ENCODE results near the gene PPIC.
"Not testable (repeated sequence)": the region's sequence is repeated elsewhere in the genome, so short reads cannot be mapped to it uniquely, and the experiment has no call there.

The PPIC gene

DNA sequence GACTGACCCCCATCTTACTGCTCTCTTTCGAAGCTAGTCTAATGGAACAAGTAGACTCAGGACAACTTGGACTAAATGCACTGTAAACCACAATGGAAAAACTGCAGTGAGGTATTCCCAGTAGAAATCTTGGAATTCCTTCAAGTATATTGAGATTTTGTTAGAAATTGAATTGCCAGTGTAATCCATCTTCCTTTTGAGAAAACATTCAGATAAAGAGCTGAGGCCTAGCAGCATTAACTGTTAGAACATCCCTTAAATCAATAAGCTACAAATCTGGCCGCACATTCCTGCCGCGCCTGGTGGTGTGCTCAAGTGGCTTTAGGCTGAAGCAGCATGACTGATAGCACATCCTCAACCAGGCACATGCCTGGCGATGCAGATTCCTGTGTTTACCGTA is 29.3 kb downstream of the PPIC start:
- DNase-seq = no peak

DNA sequence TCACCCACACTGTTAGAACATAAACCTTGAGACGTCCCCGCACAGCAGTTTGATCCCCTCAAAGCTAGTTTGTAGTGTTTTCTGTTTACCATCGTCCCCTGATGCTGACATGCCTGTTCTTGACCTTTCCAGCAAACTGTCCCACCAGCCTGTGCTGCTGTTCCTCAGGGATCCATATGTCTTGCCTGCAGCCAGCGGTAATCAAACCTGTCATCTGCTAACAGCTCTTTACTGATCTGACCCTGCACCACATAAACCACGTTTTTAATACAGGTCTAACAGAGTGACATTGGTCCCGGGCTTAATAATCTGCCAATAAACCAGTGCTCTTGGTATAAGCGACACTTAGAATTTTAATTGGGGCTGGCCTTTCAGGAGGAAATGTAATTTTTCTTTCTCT is 34.7 kb downstream of the PPIC start:
- peak; percentile 12 for DNase-seq

DNA sequence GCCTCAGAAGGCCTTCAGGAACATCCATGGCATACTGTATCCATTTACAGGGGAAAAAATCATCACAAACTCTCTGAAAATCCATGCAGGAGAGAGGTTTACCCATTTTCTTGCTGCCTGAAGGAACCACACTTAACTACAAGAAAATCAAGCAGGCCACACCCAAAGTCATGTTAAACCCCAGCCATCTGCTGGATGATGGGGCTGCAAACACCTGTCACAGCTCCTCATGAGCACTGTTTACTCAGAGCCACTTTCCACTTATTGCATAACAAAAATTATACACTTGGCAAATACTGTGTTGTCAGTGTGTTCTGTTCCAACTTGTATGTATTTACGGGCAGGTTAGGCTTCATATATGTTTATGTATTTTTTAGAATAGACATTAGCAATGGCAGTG is 35.8 kb downstream of the PPIC start:
- DNase-seq = peak; percentile 65

DNA sequence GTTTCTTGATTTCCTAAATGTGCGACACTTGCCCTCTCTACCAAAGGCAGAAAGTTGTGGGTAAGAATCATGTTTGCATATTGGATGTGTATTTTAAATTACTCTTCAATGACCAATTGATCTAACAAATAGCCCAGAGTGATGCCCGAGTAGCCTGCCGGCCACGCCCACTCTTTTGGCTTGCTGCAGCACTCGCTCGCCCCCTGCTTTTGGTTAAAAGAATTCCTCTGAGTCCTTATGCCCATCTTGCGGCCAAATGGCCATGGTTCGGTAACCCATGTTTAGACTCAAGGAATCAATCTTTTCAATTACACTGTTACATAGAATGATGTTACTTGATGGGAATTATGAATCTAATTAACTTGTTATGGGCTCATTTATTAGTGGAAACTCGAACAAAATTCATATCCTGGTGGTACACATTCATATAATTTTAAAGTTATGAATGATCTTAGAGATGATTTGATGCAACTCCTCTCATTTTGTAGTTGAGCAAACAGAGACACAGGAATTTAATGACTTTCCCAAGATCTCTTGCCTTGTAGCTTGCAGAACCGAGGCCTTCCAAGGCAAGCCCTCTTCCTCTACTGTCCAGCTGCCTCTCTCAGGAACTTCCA is 36.5 kb downstream of the PPIC start:
- DNase-seq = no peak

DNA sequence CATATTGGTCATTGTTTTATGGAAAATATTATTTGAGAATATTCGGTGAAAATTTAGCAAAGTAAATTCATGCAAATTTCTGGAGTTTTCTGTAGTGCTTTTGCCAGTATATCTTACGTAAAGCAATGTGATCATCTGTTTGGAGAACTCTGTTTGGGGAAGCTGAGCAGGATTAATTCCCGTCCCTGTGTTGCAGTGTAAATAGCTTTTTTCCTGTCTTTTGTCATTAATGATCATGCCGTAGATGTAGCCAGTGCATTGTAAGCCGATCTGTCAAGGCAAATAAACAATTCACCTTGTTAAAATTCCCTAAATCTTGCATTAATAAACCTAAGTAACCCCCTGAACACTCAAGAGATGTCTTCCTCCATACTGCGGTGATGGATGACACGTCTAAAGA is 39.2 kb downstream of the PPIC start:
- DNase-seq = no peak

DNA sequence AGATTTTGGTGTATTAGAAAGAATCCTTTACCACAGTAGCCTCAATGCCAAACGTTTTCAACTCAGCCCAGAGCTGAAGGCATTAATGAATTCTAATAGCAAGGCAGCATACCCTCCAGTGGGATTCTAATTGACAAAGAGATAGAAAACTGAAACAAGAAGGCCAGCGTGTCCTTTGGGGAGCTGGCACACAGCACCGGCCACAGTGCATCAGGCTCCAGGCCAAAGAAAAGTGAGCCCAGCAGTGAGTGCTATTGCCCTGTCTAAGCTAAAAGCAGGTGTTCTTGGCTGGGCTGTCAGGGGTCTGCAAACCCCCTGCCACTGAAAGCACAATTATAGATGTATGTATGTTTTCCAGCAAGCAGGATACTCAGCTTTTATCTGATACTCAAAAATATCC is 40.4 kb downstream of the PPIC start:
- no peak for DNase-seq

DNA sequence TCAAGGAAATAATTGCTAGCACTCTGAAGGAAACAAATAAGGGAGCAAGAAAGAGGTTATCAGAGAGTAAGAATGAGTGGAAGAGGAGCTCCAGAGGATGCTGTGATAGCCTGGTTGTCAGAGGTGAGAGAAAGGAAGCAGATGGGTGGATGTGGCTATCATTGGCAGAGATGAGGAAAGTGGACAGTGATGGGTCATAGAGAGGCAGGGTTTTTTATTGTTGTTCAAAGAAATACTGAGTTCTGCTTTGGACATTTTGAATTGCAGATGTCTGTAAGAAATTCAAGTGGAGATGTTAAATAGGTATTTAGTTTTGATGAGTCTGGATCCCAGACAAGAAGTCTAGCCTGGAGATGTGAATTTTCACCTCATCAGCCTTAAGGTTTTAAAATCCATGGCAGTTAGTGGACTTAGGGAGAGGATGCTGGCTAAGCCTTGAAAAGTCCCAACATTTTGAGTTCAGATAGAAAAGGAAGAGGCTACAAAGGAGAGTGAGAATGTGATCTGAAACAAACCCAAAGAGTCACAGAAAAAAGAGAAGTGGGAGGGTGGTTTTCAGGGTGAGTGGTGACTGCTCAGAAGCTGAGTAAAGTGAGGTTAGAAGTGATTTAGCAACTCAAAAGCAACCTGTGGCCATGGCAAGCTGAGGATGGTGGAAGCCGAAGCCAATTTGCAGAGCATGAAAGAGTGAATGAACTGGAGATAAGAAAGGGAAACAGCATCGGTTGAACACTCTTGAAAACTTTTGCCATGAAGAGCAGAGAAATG is 50.4 kb downstream of the PPIC start:
- DNase-seq = no peak

DNA sequence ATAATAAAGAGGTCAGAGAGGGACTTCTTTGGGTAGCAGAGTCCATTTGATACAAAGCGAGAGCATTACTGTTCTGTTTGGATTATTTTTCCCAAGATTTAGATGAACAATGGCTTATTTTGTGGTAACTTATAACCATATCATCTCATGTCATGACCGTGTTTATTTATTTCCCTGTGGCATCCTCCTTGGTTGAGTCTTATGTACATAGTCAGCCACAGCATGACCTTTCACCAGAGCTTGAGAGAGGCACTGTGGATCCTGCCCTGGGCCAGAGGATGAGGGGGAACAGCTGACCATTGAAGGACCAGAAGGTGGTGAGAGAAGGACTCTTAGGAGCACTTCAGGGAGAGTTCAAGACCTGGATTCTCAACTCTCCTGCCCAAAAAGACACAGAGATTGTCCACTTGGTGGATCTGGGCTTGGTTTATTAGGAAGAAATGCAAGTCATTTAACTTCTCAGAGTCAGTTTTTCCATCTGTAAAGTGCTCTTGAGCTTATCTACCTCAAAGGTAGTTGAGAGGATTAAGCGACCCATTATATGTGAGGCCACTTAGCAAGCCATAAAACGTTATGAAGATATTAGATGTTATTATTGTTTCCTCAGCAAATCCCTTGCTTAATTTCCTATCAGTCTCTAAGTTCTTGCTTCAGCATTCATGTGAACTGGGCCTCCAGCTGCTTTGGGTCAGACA is 51.4 kb downstream of the PPIC start:
- no peak for DNase-seq

DNA sequence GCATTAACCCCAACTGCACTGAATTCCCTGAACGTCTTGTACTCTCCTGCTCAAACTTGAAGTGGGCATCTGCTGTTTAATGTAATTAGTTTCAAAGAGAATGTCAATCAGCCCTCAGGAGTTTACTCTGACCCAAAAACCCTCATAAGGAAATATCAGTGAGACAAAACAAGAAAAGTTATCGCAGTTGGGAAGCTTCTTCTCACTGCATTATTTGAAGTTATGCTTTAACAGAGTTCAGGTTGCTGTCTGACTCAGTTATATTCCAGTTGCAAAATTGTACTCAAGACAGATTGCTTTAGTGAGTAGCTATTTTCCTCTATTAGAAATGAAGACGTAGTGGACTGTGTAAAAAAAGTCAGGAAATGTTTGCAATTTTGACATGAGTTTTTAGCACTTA is 52.1 kb downstream of the PPIC start:
- DNase-seq = no peak

DNA sequence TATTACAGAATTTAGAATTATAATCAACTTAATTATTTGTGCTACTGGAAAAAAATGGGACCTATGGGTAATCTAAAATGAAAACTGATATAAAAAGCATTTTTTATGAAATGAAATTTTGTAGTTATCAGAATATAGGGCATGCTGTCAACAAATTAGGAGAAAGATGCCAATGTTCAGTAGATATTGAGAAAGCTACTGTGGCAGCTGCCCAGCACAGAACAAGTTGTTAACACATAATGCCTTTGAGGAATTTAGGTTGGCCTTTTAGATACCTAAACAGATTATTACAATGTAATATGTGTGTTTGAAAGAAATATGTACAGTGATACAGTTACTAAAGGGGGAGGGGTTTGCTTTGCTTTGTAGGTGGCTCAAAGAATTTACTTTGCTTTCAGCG is 54.1 kb downstream of the PPIC start:
- DNase-seq = no peak

DNA sequence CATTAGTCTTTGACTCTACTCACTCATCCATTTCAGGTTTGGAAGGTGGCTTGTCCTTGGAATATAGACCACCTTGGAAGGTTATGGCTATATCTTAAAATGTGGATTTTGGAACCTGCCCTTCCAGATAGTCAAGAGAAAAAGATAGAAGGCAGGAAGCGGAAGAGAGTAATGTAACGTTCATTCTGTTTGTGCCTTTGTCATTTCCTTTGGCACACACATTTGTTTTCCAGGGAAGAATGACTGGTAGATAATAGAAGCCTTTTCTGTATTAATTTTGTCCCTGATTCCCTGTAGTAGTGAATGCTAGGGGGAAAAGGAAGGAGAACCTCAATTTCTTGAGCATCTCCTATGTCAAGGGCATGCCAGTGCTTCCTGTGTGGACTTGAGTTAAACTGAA is 54.7 kb downstream of the PPIC start:
- no peak for DNase-seq

DNA sequence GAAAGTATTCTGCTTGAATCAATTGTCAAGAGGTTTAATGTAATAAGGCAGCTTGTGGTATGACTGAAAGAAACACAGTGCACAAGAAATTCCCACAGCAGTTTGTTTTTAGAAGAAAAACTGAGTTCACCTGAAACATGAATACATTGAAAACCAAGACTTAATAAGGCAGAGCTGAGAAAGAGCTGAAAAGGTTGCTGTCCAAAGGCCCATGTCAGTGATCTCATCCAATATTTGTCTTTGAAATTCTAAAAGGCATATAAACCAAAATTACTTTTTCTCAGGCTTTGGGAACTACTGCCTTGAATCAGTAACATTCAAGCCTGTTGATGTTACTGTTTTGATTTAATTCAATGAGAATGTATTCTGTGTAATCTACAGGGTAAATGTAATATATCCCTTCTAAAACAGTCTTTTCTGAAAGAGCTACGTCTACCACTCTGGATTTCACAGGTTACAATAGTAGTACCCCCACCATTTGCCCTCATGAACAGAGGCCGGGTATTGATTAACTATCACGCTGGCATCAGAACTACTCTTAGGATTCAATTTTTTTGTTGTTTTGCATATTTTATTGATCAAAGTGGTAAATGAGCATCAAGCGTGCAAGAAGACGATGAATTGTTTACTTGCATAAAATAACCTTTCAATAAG is 57.8 kb downstream of the PPIC start:
- DNase-seq = no peak

DNA sequence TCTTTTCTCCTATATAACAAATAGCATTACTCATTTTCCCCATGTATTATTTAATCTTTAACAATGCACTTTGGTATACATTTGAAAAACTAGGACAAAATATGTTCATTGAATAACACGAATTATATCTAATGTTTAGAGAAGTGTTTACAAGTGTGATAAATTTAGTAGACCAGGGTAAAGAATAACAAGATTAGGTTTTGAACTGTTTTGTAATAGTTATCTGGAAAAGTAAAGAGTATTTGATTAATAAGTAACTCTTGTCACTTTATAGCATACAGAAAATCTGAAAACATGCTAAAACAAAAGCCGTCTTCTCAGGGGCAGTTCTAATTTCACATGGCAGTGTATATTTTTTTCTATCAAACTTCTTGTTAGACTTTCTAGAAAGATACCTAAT is 58.5 kb downstream of the PPIC start:
- no peak for DNase-seq

DNA sequence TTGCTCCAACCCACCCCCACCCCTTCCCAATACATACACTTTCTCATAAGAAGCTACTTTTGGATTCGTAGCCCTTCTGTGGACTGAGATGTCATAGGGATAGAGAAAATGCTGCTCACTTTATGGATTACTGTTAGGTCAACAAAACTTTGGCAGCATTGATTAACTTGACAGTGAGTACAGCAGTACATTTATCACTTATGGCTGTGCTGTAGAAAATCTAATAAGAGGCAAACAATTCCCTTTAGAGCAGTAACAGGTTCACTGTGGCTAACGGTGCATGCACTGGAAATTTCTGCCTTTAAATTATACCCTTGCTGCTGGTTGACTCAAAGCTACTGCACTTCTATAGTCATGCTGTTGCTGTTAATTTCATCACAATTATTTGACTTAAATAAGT is 59.2 kb downstream of the PPIC start:
- DNase-seq = no peak

DNA sequence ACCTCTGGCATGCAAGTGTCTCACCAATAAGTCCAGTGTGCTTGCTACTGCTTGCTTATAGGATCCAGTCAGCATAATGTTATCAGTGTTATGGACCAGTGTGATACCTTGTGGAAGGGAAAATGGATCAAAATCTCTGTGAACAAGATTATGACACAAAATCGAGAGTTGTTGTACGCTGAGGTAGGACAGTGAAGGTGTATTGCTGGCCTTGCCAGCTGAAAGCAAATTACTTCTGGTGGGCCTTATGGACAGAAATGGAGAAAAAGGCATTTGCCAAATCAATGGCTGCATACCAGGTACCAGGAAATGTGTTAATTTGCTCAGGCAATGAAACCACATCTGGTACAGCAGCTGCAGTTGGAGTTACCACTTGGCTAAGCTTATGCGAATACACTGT is 62.3 kb downstream of the PPIC start:
- not testable (repeated sequence) for DNase-seq

DNA sequence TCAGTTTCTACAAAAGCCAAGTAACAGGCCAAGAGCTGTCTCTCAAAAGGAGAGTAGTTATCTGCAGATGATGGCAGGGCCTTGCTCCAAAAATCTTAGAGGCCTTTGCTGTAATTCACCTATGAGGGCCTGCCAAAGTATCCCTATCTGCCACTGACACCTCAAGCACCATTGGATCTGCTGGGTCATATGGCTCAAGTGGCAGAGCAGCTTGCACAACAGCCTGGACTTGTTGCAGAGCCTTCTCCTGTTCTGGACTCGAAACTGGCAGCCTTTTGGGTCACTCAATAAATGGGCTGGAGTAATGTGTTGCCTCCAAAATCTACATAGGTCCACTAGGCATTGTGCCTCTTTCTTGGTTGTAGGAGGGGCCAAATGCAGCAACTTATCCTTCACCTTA is 62.8 kb downstream of the PPIC start:
- DNase-seq = not testable (repeated sequence)

Data from NCI-H2171 (cell line).